T-helper 1 cell treated with Interleukin-12 subunit alpha and Interleukin-12 subunit beta and Interleukin-4 antibody, amounts not matched to agents 30 μg/mL and 1 μg/mL, for 36 hours (primary cell): ENCODE results near the gene NBPF26.
"Not testable (repeated sequence)": the region's sequence is repeated elsewhere in the genome, so short reads cannot be mapped to it uniquely, and the experiment has no call there.

Source experiments
- H3K27ac Mint-ChIP-seq: one replicate; pipeline ENCODE4 v1.8.0; 2021; ENCODE audit warnings: mild to moderate bottlenecking, mixed read lengths
- H3K27me3 Mint-ChIP-seq: one replicate; pipeline ENCODE4 v1.8.0; 2021; ENCODE audit warnings: low read depth, mixed read lengths
- H3K36me3 Mint-ChIP-seq: one replicate; pipeline ENCODE4 v1.8.0; 2021; ENCODE audit warnings: low read depth, mixed read lengths
- H3K4me1 Mint-ChIP-seq: one replicate; pipeline ENCODE4 v1.8.0; 2021; ENCODE audit warnings: low read depth, mixed read lengths
- H3K4me3 Mint-ChIP-seq: one replicate; pipeline ENCODE4 v1.8.0; 2021; ENCODE audit warnings: mild to moderate bottlenecking, moderate library complexity, mixed read lengths
- H3K9me3 Mint-ChIP-seq: one replicate; pipeline ENCODE4 v1.8.0; 2021; ENCODE audit warnings: mixed read lengths

NBPF26 gene

GRCh38 chr1:120723715-120724402 is at the start of gene NBPF26:
Gene NBPF26 (plus strand): TSS chr1:120723945.
- H3K4me3 Mint-ChIP-seq, H3K27ac Mint-ChIP-seq: not testable (repeated sequence)

GRCh38 chr1:120680106-120680819 is 43.5 kb upstream of the NBPF26 start:
- not testable (repeated sequence) for H3K27me3 Mint-ChIP-seq, H3K27ac Mint-ChIP-seq, H3K4me3 Mint-ChIP-seq, H3K4me1 Mint-ChIP-seq, H3K9me3 Mint-ChIP-seq, H3K36me3 Mint-ChIP-seq

More at GRCh38 chr1:120723715-120724402, at the start of gene NBPF26:
- not testable (repeated sequence) for H3K27me3 Mint-ChIP-seq, H3K36me3 Mint-ChIP-seq, H3K9me3 Mint-ChIP-seq, H3K4me1 Mint-ChIP-seq

- H3K36me3 Mint-ChIP-seq, H3K27ac Mint-ChIP-seq, H3K4me3 Mint-ChIP-seq, H3K4me1 Mint-ChIP-seq, H3K9me3 Mint-ChIP-seq, H3K27me3 Mint-ChIP-seq: not testable (repeated sequence)
Measured at GRCh38 chr1:120680938-120681337, 42.8 kb upstream of the NBPF26 start.

- not testable (repeated sequence) for H3K4me3 Mint-ChIP-seq, H3K4me1 Mint-ChIP-seq, H3K27me3 Mint-ChIP-seq, H3K27ac Mint-ChIP-seq, H3K36me3 Mint-ChIP-seq, H3K9me3 Mint-ChIP-seq
Measured at GRCh38 chr1:120684397-120684796, 39.3 kb upstream of the NBPF26 start.

- not testable (repeated sequence) for H3K4me1 Mint-ChIP-seq
Measured at GRCh38 chr1:120685622-120686021, 38.1 kb upstream of the NBPF26 start.

GRCh38 chr1:120687250-120687649 is 36.5 kb upstream of the NBPF26 start:
- not testable (repeated sequence) for H3K27ac Mint-ChIP-seq, H3K9me3 Mint-ChIP-seq, H3K36me3 Mint-ChIP-seq, H3K4me1 Mint-ChIP-seq, H3K27me3 Mint-ChIP-seq, H3K4me3 Mint-ChIP-seq

More at GRCh38 chr1:120685622-120686021, 38.1 kb upstream of the NBPF26 start:
- H3K9me3 Mint-ChIP-seq, H3K27me3 Mint-ChIP-seq, H3K36me3 Mint-ChIP-seq, H3K27ac Mint-ChIP-seq, H3K4me3 Mint-ChIP-seq: not testable (repeated sequence)

GRCh38 chr1:120700807-120701562 is 22.8 kb upstream of the NBPF26 start:
- not testable (repeated sequence) for H3K9me3 Mint-ChIP-seq, H3K27ac Mint-ChIP-seq, H3K27me3 Mint-ChIP-seq, H3K36me3 Mint-ChIP-seq, H3K4me1 Mint-ChIP-seq
- peak overlapping the region; percentile 39 for H3K4me3 Mint-ChIP-seq

- not testable (repeated sequence) for H3K9me3 Mint-ChIP-seq, H3K4me3 Mint-ChIP-seq, H3K36me3 Mint-ChIP-seq, H3K4me1 Mint-ChIP-seq, H3K27me3 Mint-ChIP-seq, H3K27ac Mint-ChIP-seq
Measured at GRCh38 chr1:120723358-120723714, 409 bp upstream of the NBPF26 start.

GRCh38 chr1:120724507-120724906 is 762 bp downstream of the NBPF26 start:
- not testable (repeated sequence) for H3K27ac Mint-ChIP-seq, H3K4me1 Mint-ChIP-seq, H3K27me3 Mint-ChIP-seq, H3K4me3 Mint-ChIP-seq, H3K36me3 Mint-ChIP-seq, H3K9me3 Mint-ChIP-seq

- not testable (repeated sequence) for H3K4me1 Mint-ChIP-seq, H3K4me3 Mint-ChIP-seq, H3K9me3 Mint-ChIP-seq, H3K27ac Mint-ChIP-seq, H3K36me3 Mint-ChIP-seq, H3K27me3 Mint-ChIP-seq
Measured at GRCh38 chr1:120728811-120729210, 5.1 kb downstream of the NBPF26 start.

GRCh38 chr1:120769090-120769489 is 45.3 kb downstream of the NBPF26 start:
- H3K27me3 Mint-ChIP-seq, H3K4me3 Mint-ChIP-seq, H3K27ac Mint-ChIP-seq, H3K36me3 Mint-ChIP-seq, H3K4me1 Mint-ChIP-seq, H3K9me3 Mint-ChIP-seq: not testable (repeated sequence)

- not testable (repeated sequence) for H3K4me1 Mint-ChIP-seq, H3K27me3 Mint-ChIP-seq, H3K4me3 Mint-ChIP-seq, H3K36me3 Mint-ChIP-seq, H3K27ac Mint-ChIP-seq, H3K9me3 Mint-ChIP-seq
Measured at GRCh38 chr1:120805452-120805851, 81.7 kb downstream of the NBPF26 start.

- not testable (repeated sequence) for H3K27ac Mint-ChIP-seq, H3K9me3 Mint-ChIP-seq, H3K4me3 Mint-ChIP-seq, H3K27me3 Mint-ChIP-seq, H3K36me3 Mint-ChIP-seq, H3K4me1 Mint-ChIP-seq
Measured at GRCh38 chr1:120811822-120812221, 88.1 kb downstream of the NBPF26 start.

GRCh38 chr1:120825051-120825450 is 101.3 kb downstream of the NBPF26 start:
- H3K27me3 Mint-ChIP-seq, H3K36me3 Mint-ChIP-seq, H3K27ac Mint-ChIP-seq, H3K4me3 Mint-ChIP-seq, H3K4me1 Mint-ChIP-seq, H3K9me3 Mint-ChIP-seq: not testable (repeated sequence)

GRCh38 chr1:120826623-120827022 is 102.9 kb downstream of the NBPF26 start:
- H3K27me3 Mint-ChIP-seq, H3K27ac Mint-ChIP-seq, H3K4me3 Mint-ChIP-seq, H3K9me3 Mint-ChIP-seq, H3K4me1 Mint-ChIP-seq, H3K36me3 Mint-ChIP-seq: not testable (repeated sequence)
